ENCODE data around the gene TAB2.

TAB2 gene

DNA sequence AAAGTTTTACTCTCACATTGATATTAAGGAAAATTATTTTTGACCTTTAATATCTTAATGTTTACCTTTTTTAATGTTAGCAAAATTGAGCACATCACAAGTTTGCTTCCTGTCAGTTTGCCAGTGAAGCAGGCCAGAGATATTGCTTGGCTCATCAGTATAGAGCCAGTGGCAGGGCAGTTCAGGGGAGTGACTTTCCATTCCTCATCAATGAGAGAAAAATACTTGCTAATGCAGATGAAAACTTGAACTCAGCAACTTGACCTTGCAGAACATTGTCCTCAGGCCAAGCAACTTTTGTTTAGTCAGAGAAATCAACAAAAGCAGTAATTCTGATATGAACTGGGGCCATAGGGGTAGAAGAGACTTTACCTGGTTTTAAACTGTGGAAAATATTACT, 6.9 kb downstream of the TAB2 start:
- DNase-seq (ENCODE audit: insufficient read length, low spot score) (no peak), FAIRE-seq (no peak)
- TF ChIP-seq, protein P1, sequence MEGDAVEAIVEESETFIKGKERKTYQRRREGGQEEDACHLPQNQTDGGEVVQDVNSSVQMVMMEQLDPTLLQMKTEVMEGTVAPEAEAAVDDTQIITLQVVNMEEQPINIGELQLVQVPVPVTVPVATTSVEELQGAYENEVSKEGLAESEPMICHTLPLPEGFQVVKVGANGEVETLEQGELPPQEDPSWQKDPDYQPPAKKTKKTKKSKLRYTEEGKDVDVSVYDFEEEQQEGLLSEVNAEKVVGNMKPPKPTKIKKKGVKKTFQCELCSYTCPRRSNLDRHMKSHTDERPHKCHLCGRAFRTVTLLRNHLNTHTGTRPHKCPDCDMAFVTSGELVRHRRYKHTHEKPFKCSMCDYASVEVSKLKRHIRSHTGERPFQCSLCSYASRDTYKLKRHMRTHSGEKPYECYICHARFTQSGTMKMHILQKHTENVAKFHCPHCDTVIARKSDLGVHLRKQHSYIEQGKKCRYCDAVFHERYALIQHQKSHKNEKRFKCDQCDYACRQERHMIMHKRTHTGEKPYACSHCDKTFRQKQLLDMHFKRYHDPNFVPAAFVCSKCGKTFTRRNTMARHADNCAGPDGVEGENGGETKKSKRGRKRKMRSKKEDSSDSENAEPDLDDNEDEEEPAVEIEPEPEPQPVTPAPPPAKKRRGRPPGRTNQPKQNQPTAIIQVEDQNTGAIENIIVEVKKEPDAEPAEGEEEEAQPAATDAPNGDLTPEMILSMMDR (IDR thresholded peaks at IDR 0.05; ENCODE audit: insufficient read depth, missing control alignments), result no peak

DNA sequence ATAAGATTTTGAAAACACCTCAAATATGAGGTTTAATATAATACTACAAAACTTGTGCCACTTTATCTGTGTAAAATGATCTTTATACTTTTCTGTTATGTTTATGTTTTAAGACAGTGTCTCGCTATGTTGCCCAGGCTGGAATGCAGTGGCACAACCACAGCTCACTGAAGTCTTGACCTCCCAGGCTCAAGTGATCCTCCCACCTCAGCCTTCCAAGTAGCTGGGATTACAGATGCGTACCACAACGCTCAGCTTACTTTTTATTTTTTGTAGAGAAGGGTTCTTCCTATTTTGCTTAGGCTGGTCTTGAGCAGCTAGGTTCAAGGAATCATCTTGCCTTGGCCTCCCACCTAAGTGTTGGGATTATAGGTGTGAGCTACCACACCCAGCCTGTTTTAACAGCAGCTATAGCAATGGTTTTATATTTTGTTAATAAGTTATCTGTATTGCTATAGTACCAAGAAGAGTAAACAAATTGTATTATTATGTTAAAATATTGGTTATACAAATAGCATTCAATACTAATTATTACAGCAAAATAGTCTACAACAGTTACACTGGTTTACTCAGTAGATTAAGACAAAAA, 8.2 kb downstream of the TAB2 start:
- DNase-seq (ENCODE audit: insufficient read length, low spot score) (no peak), FAIRE-seq (no peak)
- TF ChIP-seq, protein P1 (IDR thresholded peaks at IDR 0.05; ENCODE audit: insufficient read depth, missing control alignments), result no peak

DNA sequence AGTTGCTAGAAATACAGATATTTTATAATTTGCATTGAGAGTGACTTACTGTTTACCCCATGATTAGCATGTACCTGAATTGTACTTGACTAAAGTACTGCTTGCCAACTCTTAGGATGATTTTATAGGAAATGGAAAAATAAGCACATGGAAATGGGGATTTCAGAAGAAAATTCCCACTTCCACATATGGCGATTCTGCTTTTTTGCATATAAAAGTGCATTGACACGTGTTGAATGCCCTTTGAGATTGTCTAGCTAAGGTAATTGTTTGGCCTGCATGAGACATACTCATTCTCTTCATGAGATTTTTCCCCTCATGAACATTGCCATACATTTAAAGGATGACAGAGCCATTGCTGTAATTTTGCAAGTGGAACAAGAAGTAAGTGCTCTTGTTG, 10.1 kb downstream of the TAB2 start:
- TF ChIP-seq, protein P1 (IDR thresholded peaks at IDR 0.05; ENCODE audit: insufficient read depth, missing control alignments), result no peak
- no peak for FAIRE-seq
- no peak for DNase-seq (ENCODE audit: insufficient read length, low spot score)

DNA sequence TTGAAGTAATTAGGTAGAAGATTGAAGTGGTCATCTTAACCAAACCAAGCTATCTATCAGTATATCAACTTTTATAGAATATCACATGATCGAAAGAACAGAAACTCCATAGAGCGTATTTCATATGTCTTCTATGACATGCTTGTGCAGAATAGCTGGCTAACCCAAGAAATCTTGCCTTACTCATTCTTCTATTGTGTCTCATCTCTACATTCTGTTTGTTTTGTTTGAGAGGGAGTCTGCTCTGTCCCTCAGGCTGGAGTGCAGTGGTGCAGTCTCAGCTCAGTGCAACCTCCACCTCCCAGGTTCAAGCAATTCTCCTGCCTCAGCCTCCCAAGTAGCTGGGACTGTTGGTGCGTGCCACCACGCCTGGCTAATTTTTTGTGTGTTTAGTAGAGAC, 10.6 kb downstream of the TAB2 start:
- TF ChIP-seq, protein P1 (IDR thresholded peaks at IDR 0.05; ENCODE audit: insufficient read depth, missing control alignments), result no peak
- DNase-seq (ENCODE audit: insufficient read length, low spot score) (no peak), FAIRE-seq (no peak)

DNA sequence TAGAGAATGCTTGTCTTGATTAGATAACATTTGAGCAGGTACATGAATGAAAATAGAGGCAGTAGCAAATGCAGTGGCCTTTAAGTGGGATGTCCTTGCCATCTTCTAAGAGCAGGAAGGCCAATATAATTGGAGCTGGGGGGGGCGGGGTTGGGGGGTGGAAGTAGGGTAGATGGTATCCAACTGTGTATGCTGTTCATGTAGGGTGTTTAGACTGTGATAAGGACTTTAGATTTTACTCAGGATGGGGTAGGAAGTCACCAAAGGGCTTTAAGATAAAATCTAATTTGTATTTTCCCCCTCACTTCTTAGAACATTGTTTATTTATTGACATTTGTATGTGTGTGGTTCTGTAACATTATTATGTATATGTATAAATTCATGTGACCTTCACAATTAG, 12.0 kb downstream of the TAB2 start:
- FAIRE-seq (no peak), DNase-seq (ENCODE audit: insufficient read length, low spot score) (no peak)
- TF ChIP-seq, protein P1 (IDR thresholded peaks at IDR 0.05; ENCODE audit: insufficient read depth, missing control alignments), result no peak

DNA sequence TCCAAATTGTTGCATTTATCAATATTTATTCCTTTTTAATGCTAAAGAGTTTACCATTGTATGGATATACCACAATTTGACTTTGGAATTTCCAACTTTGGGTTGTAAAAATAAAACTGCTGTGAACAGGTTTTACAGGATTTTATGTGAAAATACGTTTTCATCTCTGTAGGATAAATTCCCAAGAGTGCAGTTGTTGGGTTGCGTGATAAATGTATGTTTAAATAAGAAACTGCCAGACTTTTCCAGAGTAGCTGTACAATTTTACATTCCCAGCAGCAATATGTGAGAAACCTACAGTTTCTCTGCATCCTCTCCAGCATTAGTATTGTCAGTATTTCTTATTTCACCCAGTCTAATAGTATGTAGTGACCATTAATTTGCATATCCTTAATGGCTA, 12.6 kb downstream of the TAB2 start:
- DNase-seq (ENCODE audit: insufficient read length, low spot score) (no peak), FAIRE-seq (no peak)
- TF ChIP-seq, protein P1 (IDR thresholded peaks at IDR 0.05; ENCODE audit: insufficient read depth, missing control alignments), result no peak

DNA sequence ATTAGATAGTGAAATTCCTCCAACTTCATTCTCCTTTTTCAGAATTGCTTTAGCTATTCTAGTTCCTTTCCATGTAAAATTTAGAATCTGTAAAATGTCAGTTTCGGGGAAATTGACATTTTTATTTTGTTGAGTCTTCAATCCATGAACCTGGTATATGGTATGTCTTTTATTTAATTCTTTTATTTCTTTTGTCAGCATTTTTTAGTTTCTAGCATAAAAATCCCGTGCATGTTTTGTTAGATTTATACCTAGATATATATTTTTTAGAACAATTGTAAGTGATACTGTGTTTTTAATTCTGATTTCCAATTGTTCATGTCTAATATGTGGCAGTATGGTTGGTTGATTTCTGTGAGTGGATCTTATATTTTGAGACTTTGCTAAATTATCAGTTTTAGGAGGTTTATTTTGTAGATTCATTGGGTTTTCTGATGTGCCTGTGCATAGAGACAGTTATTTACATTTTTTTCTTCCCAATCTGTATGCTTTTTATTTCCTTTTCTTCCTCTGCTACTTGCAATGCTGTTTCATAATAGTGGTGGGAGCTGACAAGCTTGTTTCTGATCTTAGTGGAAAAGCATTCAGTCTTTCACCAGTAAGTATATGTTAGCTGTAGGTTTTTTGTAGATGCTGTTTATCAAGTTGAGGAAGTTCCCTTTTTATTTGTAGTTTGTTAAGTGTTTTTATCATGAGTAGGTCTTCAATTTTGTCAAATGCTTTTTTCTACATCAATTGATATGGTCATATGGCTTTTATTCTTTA, 13.7 kb downstream of the TAB2 start:
- DNase-seq (ENCODE audit: insufficient read length, low spot score), result no peak
- TF ChIP-seq, protein P1 (IDR thresholded peaks at IDR 0.05; ENCODE audit: insufficient read depth, missing control alignments), result no peak
- FAIRE-seq, result no peak

Data from D721Med (cell line).